Ishikawa (cell line): ENCODE measurements around the gene JMJD1C.

ENCODE experiments used
- EGR1 ChIP-seq: IDR thresholded peaks from 2 replicates; pipeline ENCODE4 v1.6.1; 2012
- REST ChIP-seq: IDR thresholded peaks from 2 replicates; pipeline ENCODE4 v1.6.1; 2012; ENCODE audit warnings: low read depth, mild to moderate bottlenecking
- YY1 ChIP-seq: IDR thresholded peaks from 2 replicates; pipeline ENCODE4 v1.6.1; 2012; ENCODE audit warnings: low read depth

- no peak for TF ChIP-seq YY1
- TF ChIP-seq EGR1 = no peak
- TF ChIP-seq REST = no peak
Observed at GRCh38 chr10:63415640-63416244, 50.0 kb downstream of the JMJD1C start.
